Left ventricle myocardium inferior (tissue), 1 donor: ENCODE results near the gene COTL1. TPM values are rescaled to one million over a fixed set of nuclear protein-coding genes. Genes with fewer than 3 reads are reported as not detected.

ENCODE experiments used
- DNase-seq: peaks from one replicate; pipeline ENCODE4 v3.0.0-alpha.2; 2020
- H3K27ac ChIP-seq: fragments of 200-600 bp; replicated peaks from 2 replicates; pipeline ENCODE4 v1.8.0; 2021
- H3K27me3 ChIP-seq: fragments of 200-600 bp; 2 replicates; pipeline ENCODE4 v1.8.0; 2021; ENCODE audit warnings: low read depth
- H3K36me3 ChIP-seq: fragments of 200-600 bp; 2 replicates; pipeline ENCODE4 v1.8.0; 2021
- H3K4me1 ChIP-seq: fragments of 200-600 bp; 2 replicates; pipeline ENCODE4 v1.8.0; 2021
- H3K4me3 ChIP-seq: fragments of 200-600 bp; 2 replicates; pipeline ENCODE4 v1.8.0; 2021; ENCODE audit warnings: mild to moderate bottlenecking, moderate library complexity
- H3K9me3 ChIP-seq: fragments of 200-600 bp; replicated peaks from 2 replicates; pipeline ENCODE4 v1.8.0; 2021
- CTCF ChIP-seq: fragments of 200-600 bp; IDR thresholded peaks from 2 replicates; pipeline ENCODE4 v1.8.0; 2021; ENCODE audit warnings: antibody characterized with exemption, mild to moderate bottlenecking, borderline replicate concordance
- intact Hi-C: fragments of 100-400 bp; cut with micrococcal nuclease; formaldehyde crosslinking; loops from one replicate; pipeline ENCODE4 v1.11.0; 2022
- total RNA-seq: library from RNA; stranded (reverse); fragmentation: NEBNext Ultra II Directional; extraction: Animal tissue kit (Norgen Biotek cat#: 25700); gene quantifications from one replicate; pipeline ENCODE4 v1.2.1, GENCODE V29; 2021
- donor health status: DM: no; HTN: yes; CAD: no; lungs with severe emphysema.

Gene COTL1
- total RNA-seq, 1 donor from 2014 or later: 13.3 TPM

DNA sequence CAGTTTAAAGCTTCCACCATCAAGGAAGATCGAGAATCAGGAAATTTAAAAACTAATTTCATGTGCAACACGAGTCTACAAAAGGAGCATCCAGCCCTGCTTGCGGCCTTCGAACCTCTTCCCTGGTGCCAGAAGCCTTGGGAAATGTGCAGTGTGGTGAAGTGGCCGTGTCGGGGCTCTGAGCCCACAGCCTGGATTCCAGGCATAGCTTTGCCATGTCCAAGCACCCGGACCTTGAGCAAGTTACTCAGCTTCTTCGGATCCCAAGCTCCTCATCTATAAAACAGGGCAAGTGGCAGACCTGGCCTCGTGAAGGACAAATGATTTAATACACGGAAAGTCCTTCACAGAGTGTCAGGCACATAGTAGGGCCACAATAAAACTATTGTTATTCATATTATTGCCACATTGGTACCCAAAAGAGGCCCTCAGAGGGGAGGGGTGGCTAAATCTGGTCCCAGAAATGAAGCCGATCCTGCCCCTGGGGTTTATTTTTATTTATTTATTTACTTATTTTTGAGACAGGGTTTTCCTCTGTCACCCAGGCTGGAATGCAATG lies 34.8 kb downstream of the COTL1 start:
- TF ChIP-seq CTCF: no peak
- Histone ChIP-seq H3K27ac (no peak overlapping the region), H3K27me3 (no peaks in the 10 kb centered on the region), H3K36me3 (no peaks in the 10 kb centered on the region), H3K4me3 (no peak overlapping the region), H3K9me3 (no peaks in the 10 kb centered on the region), H3K4me1 (no peaks in the 10 kb centered on the region)
- intact Hi-C loops: no loop called here
- DNase-seq: no peak

DNA sequence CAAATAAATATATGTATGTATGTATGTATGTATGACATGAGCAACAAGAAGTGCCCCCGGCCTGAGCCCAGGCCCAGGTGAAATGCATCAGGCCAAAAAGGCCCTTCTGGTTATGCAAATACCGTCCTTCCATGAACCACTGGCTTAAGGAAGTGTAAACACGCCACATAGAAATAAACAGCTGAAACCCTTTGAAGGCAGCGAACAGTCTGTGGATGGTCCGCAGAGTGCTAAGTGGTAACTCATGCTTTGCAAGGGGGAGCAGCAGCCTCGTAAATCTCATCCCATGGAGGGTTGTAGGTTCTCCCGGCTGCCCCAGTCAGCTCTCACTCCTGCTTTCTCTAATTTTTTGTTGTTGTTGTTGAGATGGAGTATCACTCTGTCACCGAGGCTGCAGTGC lies 36.7 kb downstream of the COTL1 start:
- no peak overlapping the region for H3K27ac ChIP-seq
- no peaks in the 10 kb centered on the region for H3K4me1 ChIP-seq
- no peaks in the 10 kb centered on the region for H3K36me3 ChIP-seq
- no peaks in the 10 kb centered on the region for H3K9me3 ChIP-seq
- intact Hi-C loops: no loop called here
- no peak for TF ChIP-seq CTCF
- H3K4me3 ChIP-seq: no peak overlapping the region
- DNase-seq: no peak
- no peaks in the 10 kb centered on the region for H3K27me3 ChIP-seq

DNA sequence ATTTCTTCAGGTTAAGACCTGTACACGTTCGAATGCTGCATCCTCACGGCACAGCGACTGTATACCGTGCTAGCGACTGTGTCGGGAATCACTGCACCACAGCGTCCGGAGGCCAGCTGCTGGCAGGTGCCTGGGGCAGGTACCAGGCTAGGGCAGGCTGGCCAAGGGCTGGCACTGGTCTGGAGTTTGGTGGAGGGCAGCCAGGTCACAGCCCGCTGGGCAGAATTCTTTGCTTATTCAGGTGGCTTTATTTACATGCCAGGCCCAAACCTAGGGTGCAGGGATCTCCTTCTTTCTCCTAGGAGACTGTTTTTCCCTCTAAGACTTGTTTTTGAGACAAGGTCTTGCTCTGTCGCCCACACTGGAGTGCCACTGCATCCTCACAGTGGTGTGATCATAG lies 37.9 kb downstream of the COTL1 start:
- Histone ChIP-seq H3K4me3 (no peak overlapping the region), H3K4me1 (no peaks in the 10 kb centered on the region), H3K9me3 (no peaks in the 10 kb centered on the region), H3K36me3 (no peaks in the 10 kb centered on the region), H3K27ac (no peak overlapping the region), H3K27me3 (no peaks in the 10 kb centered on the region)
- intact Hi-C loops: no loop called here
- no peak for DNase-seq
- TF ChIP-seq CTCF: no peak

DNA sequence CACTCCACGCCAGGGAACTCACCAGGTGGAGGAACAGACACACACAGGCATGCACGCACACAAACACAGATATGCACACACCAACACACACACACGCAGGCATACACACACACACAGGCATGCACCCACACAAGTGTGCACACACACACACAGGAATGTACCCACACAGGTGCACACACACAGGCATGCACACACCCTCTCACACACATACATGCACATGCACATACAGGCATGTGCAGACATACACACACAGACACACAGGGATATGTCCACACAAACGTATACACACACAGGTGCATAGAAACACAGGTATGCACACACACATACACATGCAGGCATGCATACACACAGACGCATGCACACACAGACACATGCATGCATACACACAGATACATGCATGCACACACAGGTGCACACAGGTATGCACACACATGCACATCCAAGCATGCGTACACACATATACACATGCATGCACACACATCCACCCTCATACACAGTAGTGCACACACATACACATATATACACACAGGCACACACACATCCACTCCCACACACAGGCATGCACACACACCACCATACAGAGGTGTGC lies 39.2 kb downstream of the COTL1 start:
- Histone ChIP-seq H3K27ac (no peak overlapping the region), H3K27me3 (no peaks in the 10 kb centered on the region), H3K4me1 (no peaks in the 10 kb centered on the region), H3K4me3 (no peak overlapping the region), H3K9me3 (no peaks in the 10 kb centered on the region), H3K36me3 (no peaks in the 10 kb centered on the region)
- DNase-seq: no peak
- no peak for TF ChIP-seq CTCF
- intact Hi-C loops: no loop called here

DNA sequence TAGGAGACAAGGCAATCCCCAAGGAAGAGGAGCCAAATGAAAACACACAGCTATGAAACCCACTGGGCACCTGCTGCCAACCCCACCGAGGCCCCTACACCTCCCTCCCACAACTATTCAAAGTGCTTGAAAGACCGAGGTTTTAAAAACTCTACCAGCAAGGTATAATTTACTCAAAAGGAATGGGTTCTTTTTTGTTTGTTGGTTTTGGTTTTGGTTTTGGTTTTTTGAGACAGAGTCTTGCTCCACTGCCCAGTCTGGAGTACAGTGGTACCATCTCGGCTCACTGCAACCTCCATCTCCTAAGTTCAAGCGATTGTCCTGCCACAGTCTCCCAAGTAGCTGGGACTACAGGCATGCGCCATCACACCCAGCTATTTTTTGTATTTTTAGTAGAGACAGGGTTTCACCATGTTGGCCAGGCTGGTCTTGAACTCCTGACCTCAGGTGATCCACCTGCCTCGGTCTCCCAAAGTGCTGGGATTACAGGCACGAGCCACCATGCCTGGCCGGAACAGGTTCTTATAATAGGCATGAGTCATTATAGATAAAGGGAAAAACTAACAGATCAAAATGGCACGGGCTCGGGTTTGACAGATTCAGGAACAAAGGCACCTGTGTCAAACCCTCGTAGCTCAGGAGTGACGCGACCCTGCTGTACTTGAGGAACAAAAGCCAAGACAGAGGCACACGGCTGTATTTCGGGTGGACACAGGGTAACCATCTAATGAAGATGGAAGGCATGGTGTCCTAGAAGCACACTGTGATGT lies 40.7 kb downstream of the COTL1 start:
- no peak for DNase-seq
- H3K9me3 ChIP-seq: no peaks in the 10 kb centered on the region
- no peaks in the 10 kb centered on the region for H3K36me3 ChIP-seq
- H3K4me3 ChIP-seq: no peak overlapping the region
- no peak for TF ChIP-seq CTCF
- no peaks in the 10 kb centered on the region for H3K4me1 ChIP-seq
- intact Hi-C loops: no loop called here
- H3K27ac ChIP-seq: no peak overlapping the region
- no peaks in the 10 kb centered on the region for H3K27me3 ChIP-seq
